RWPE1 (cell line): ENCODE data around the gene RAD18.

Experiments used
- CTCF ChIA-PET: fragments of 350-600 bp; sonication (Branson Sonifier 250); formaldehyde crosslinking; extraction: SDS; loops from one replicate; lab custom pipeline; 2021; lab: Yijun Ruan, JAX
- POLR2A ChIA-PET: fragments of 400-600 bp; formaldehyde crosslinking; extraction: SDS; loops from one replicate; lab custom pipeline; 2020; ENCODE audit warnings: antibody characterized with exemption; ENCODE audit not compliant: low non-redundant PET; lab: Yijun Ruan, JAX
- DNase-seq: peaks from one replicate; pipeline ENCODE4 v3.0.0; 2012; ENCODE audit warnings: low spot score
- H3K27ac ChIP-seq: fragments of 450-650 bp; 2 replicates; pipeline ENCODE4 v1.5.1; 2017
- CTCF ChIP-seq: fragments of 450-650 bp; conservative IDR thresholded peaks from 2 replicates; pipeline ENCODE4 v1.5.1; 2017; ENCODE audit warnings: low read depth, mild to moderate bottlenecking

RAD18 gene

GRCh38 chr3:8987645-8988383 lies 24.5 kb upstream of the RAD18 start:
- DNase-seq = peak; percentile 55
- POLR2A ChIA-PET = no interaction called here
- CTCF ChIA-PET = interaction anchor here (0.6 to 1.8 kb wide), 7 partner anchors 12 to 396 kb away, joined by 3 to 16 read pairs (median 4); no protein-coding TSS in a partner anchor
- H3K27ac ChIP-seq = no peak overlapping the region
- TF ChIP-seq CTCF = peak; percentile 81

- POLR2A ChIA-PET = no interaction called here
- DNase-seq = no peak
- CTCF ChIA-PET = interaction anchor here (0.6 to 1.8 kb wide), 8 partner anchors 13 to 396 kb away, joined by 3 to 16 read pairs (median 4); no protein-coding TSS in a partner anchor
- no peak overlapping the region for H3K27ac ChIP-seq
- TF ChIP-seq CTCF = no peak
These were observed 24.0 kb upstream of the RAD18 start for GRCh38 chr3:8987226-8987625.

DNA sequence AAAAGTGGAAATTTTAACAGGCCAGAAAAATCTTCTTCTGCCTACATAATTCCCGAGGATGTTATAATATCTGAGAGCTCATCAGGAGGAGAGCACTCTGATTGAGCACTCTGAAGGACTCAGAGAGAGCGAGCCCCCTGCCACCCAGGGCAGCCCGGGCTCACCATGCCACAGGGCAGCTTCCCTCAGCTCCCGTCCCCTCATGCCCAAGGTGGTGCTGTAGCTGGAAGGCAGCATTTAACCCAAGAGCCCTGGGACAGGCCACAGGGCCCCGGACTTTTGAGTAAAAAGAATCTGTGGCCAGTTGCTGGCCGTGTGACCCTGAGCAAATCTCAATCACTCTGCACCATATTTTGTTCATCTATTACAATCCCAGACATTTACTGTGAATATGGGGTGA lies 23.5 kb upstream of the RAD18 start:
- CTCF ChIA-PET = interaction anchor here (1.5 kb wide), 1 partner anchor 316 kb away, joined by 8 read pairs; no protein-coding TSS in a partner anchor
- no peak for TF ChIP-seq CTCF
- no peak overlapping the region for H3K27ac ChIP-seq
- POLR2A ChIA-PET = no interaction called here
- DNase-seq = no peak

GRCh38 chr3:8985876-8986275 lies 22.6 kb upstream of the RAD18 start:
- H3K27ac ChIP-seq = no peak overlapping the region
- no peak for DNase-seq
- CTCF ChIA-PET = interaction anchor here (0.9 to 1.5 kb wide), 2 partner anchors 262 to 317 kb away, joined by 3 to 8 read pairs; no protein-coding TSS in a partner anchor
- no peak for TF ChIP-seq CTCF
- POLR2A ChIA-PET = no interaction called here

- ChIA-PET CTCF (interaction anchor here (0.9 kb wide), 1 partner anchor 263 kb away, joined by 3 read pairs; no protein-coding TSS in a partner anchor), POLR2A (no interaction called here)
- DNase-seq = no peak
- no peak for TF ChIP-seq CTCF
- no peak overlapping the region for H3K27ac ChIP-seq
These were observed 22.1 kb upstream of the RAD18 start for GRCh38 chr3:8985411-8985831.

DNA sequence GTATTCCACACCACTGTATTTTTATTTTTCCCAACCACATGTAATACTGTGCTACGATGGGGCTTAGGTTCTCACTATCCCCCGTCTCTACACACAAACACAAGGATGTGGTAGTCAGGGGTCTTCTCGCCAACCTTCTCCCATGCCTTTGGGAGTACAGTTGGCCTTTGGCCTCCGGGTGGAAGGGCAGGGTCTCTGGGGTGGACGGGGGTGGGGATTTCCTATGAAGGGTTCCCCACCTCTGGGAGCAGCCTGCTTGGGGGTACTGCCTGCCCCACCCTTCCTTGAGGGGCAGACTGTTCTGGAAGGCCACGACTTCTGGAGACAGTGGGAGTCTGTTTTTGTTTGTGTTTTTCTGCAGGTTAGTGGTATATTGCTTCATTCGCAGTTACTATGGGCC lies 21.3 kb upstream of the RAD18 start:
- H3K27ac ChIP-seq = no peak overlapping the region
- no peak for DNase-seq
- POLR2A ChIA-PET = no interaction called here
- CTCF ChIA-PET = no interaction called here
- no peak for TF ChIP-seq CTCF
